Measurements from ENCODE around the gene DLEC1.

DLEC1 gene

GRCh38 chr3:38005076-38006020 lies 33.7 kb upstream of the DLEC1 start:
- DNase-seq (ENCODE audit: low read depth in 1 of 2, low spot score in 1 of 2), result no peak
- in situ Hi-C loops (cut with HindIII; ENCODE audit: low pct_unique_long_range_greater_than_20kb, low sequenced_read_pairs), result no loop called here

GRCh38 chr3:38006031-38006430 lies 33.0 kb upstream of the DLEC1 start:
- no peak for DNase-seq (ENCODE audit: low read depth in 1 of 2, low spot score in 1 of 2)
- in situ Hi-C loops (cut with HindIII; ENCODE audit: low pct_unique_long_range_greater_than_20kb, low sequenced_read_pairs), result no loop called here

More at GRCh38 chr3:38005076-38006020, 33.7 kb upstream of the DLEC1 start:
- TF ChIP-seq JUND (IDR thresholded peaks at IDR 0.05; ENCODE audit: low read depth), result no peak

GRCh38 chr3:38006445-38006995 lies 32.5 kb upstream of the DLEC1 start:
- in situ Hi-C loops (cut with HindIII; ENCODE audit: low pct_unique_long_range_greater_than_20kb, low sequenced_read_pairs), result no loop called here
- TF ChIP-seq JUND (IDR thresholded peaks at IDR 0.05; ENCODE audit: low read depth), result no peak

More at GRCh38 chr3:38006031-38006430, 33.0 kb upstream of the DLEC1 start:
- no peak for TF ChIP-seq JUND (IDR thresholded peaks at IDR 0.05; ENCODE audit: low read depth)

GRCh38 chr3:38007754-38008090 lies 31.3 kb upstream of the DLEC1 start:
- in situ Hi-C loops (cut with HindIII; ENCODE audit: low pct_unique_long_range_greater_than_20kb, low sequenced_read_pairs), result no loop called here
- no peak for DNase-seq (ENCODE audit: low read depth in 1 of 2, low spot score in 1 of 2)
- no peak for TF ChIP-seq JUND (IDR thresholded peaks at IDR 0.05; ENCODE audit: low read depth)

More at GRCh38 chr3:38006445-38006995, 32.5 kb upstream of the DLEC1 start:
- DNase-seq (ENCODE audit: low read depth in 1 of 2, low spot score in 1 of 2), result no peak

GRCh38 chr3:38008191-38008701 lies 30.8 kb upstream of the DLEC1 start:
- TF ChIP-seq JUND (IDR thresholded peaks at IDR 0.05; ENCODE audit: low read depth), result no peak
- no peak for DNase-seq (ENCODE audit: low read depth in 1 of 2, low spot score in 1 of 2)
- in situ Hi-C loops (cut with HindIII; ENCODE audit: low pct_unique_long_range_greater_than_20kb, low sequenced_read_pairs), result no loop called here

- no peak for TF ChIP-seq JUND (IDR thresholded peaks at IDR 0.05; ENCODE audit: low read depth)
- no peak for DNase-seq (ENCODE audit: low read depth in 1 of 2, low spot score in 1 of 2)
- in situ Hi-C loops (cut with HindIII; ENCODE audit: low pct_unique_long_range_greater_than_20kb, low sequenced_read_pairs), result no loop called here
Observed at GRCh38 chr3:38008971-38009580, 29.9 kb upstream of the DLEC1 start.

- in situ Hi-C loops (cut with HindIII; ENCODE audit: low pct_unique_long_range_greater_than_20kb, low sequenced_read_pairs), result no loop called here
- no peak for TF ChIP-seq JUND (IDR thresholded peaks at IDR 0.05; ENCODE audit: low read depth)
- no peak for DNase-seq (ENCODE audit: low read depth in 1 of 2, low spot score in 1 of 2)
Observed at GRCh38 chr3:38009807-38010591, 29.0 kb upstream of the DLEC1 start.

GRCh38 chr3:38011111-38011510 lies 27.9 kb upstream of the DLEC1 start:
- in situ Hi-C loops (cut with HindIII; ENCODE audit: low pct_unique_long_range_greater_than_20kb, low sequenced_read_pairs), result no loop called here
- no peak for DNase-seq (ENCODE audit: low read depth in 1 of 2, low spot score in 1 of 2)
- no peak for TF ChIP-seq JUND (IDR thresholded peaks at IDR 0.05; ENCODE audit: low read depth)

GRCh38 chr3:38015485-38015884 lies 23.5 kb upstream of the DLEC1 start:
- DNase-seq (ENCODE audit: low read depth in 1 of 2, low spot score in 1 of 2), result no peak
- in situ Hi-C loops (cut with HindIII; ENCODE audit: low pct_unique_long_range_greater_than_20kb, low sequenced_read_pairs), result no loop called here
- TF ChIP-seq JUND (IDR thresholded peaks at IDR 0.05; ENCODE audit: low read depth), result no peak

- in situ Hi-C loops (cut with HindIII; ENCODE audit: low pct_unique_long_range_greater_than_20kb, low sequenced_read_pairs), result no loop called here
- no peak for TF ChIP-seq JUND (IDR thresholded peaks at IDR 0.05; ENCODE audit: low read depth)
Observed at GRCh38 chr3:38015984-38016383, 23.0 kb upstream of the DLEC1 start.

GRCh38 chr3:38016410-38016809 lies 22.6 kb upstream of the DLEC1 start:
- in situ Hi-C loops (cut with HindIII; ENCODE audit: low pct_unique_long_range_greater_than_20kb, low sequenced_read_pairs), result no loop called here

More at GRCh38 chr3:38015984-38016383, 23.0 kb upstream of the DLEC1 start:
- DNase-seq (ENCODE audit: low read depth in 1 of 2, low spot score in 1 of 2), result no peak

GRCh38 chr3:38016847-38017444 lies 22.1 kb upstream of the DLEC1 start:
- DNase-seq (ENCODE audit: low read depth in 1 of 2, low spot score in 1 of 2), result no peak
- TF ChIP-seq JUND (IDR thresholded peaks at IDR 0.05; ENCODE audit: low read depth), result no peak
- in situ Hi-C loops (cut with HindIII; ENCODE audit: low pct_unique_long_range_greater_than_20kb, low sequenced_read_pairs), result no loop called here

More at GRCh38 chr3:38016410-38016809, 22.6 kb upstream of the DLEC1 start:
- no peak for DNase-seq (ENCODE audit: low read depth in 1 of 2, low spot score in 1 of 2)
- TF ChIP-seq JUND (IDR thresholded peaks at IDR 0.05; ENCODE audit: low read depth), result no peak

All from T47D (cell line).